ENCODE data around the gene MED8.

MED8 gene

GRCh38 chr1:43435146-43436145, 45.8 kb upstream of the MED8 start:
- no peak overlapping the region for H3K4me3 ChIP-seq (ENCODE audit: low read depth, low read length)
- DNase-seq (ENCODE audit: low read depth), result no peak
- no peak for TF ChIP-seq CTCF (IDR thresholded peaks at IDR 0.05; ENCODE audit: low read depth, low read length, missing control alignments)

GRCh38 chr1:43434256-43434655, 44.7 kb upstream of the MED8 start:
- no peak overlapping the region for H3K4me3 ChIP-seq (ENCODE audit: low read depth, low read length)
- DNase-seq (ENCODE audit: low read depth), result no peak
- TF ChIP-seq CTCF (IDR thresholded peaks at IDR 0.05; ENCODE audit: low read depth, low read length, missing control alignments), result no peak

- H3K4me3 ChIP-seq (ENCODE audit: low read depth, low read length), result no peak overlapping the region
- no peak for TF ChIP-seq CTCF (IDR thresholded peaks at IDR 0.05; ENCODE audit: low read depth, low read length, missing control alignments)
- no peak for DNase-seq (ENCODE audit: low read depth)
These were observed 43.3 kb upstream of the MED8 start for GRCh38 chr1:43432907-43433306.

GRCh38 chr1:43432171-43432860, 42.7 kb upstream of the MED8 start:
- no peak overlapping the region for H3K4me3 ChIP-seq (ENCODE audit: low read depth, low read length)
- TF ChIP-seq CTCF (IDR thresholded peaks at IDR 0.05; ENCODE audit: low read depth, low read length, missing control alignments), result no peak
- no peak for DNase-seq (ENCODE audit: low read depth)

- no peak overlapping the region for H3K4me3 ChIP-seq (ENCODE audit: low read depth, low read length)
- DNase-seq (ENCODE audit: low read depth), result no peak
- TF ChIP-seq CTCF (IDR thresholded peaks at IDR 0.05; ENCODE audit: low read depth, low read length, missing control alignments), result no peak
These were observed 42.1 kb upstream of the MED8 start for GRCh38 chr1:43431676-43432075.

- no peak for TF ChIP-seq CTCF (IDR thresholded peaks at IDR 0.05; ENCODE audit: low read depth, low read length, missing control alignments)
- DNase-seq (ENCODE audit: low read depth), result no peak
These were observed 41.2 kb upstream of the MED8 start for GRCh38 chr1:43430831-43431230.

More at GRCh38 chr1:43430831-43431230, 41.2 kb upstream of the MED8 start:
- no peak overlapping the region for H3K4me3 ChIP-seq (ENCODE audit: low read depth, low read length)
